ENCODE data around the gene KCNH2. TPM values are rescaled to one million over a fixed set of nuclear protein-coding genes. Genes with fewer than 3 reads are reported as not detected.

The KCNH2 gene
- total and polyA plus RNA-seq, 4 donors: 0.18 to 74.6 (median 0.33) TPM; not detected in 1

- no peak overlapping the region for H3K9ac ChIP-seq (ENCODE audit: low read depth in 1 of 2, low read length in 2 of 2)
- DNase-seq (ENCODE audit: low spot score): no peak
- H3K27me3 ChIP-seq (ENCODE audit: control insufficient read depth in 4 of 4, insufficient read depth in 4 of 4, low read length in 3 of 4): peaks cover 0 to 3% (median 0%) of the 10 kb centered on the region in 4 donors
- 67% methylated on average over 10 of the region's 10 CpGs for WGBS
- no peak for TF ChIP-seq ZBTB33 (IDR thresholded peaks at IDR 0.05)
- TF ChIP-seq HNF4A (conservative IDR thresholded peaks at IDR 0.05): no peak
- TF ChIP-seq MAX (IDR thresholded peaks at IDR 0.05): no peak
- no peak for TF ChIP-seq NR2F2 (IDR thresholded peaks at IDR 0.05)
- no peak for TF ChIP-seq EGR1 (IDR thresholded peaks at IDR 0.05; ENCODE audit: low read depth in 2 of 2)
- no peak for TF ChIP-seq FOXA2 (IDR thresholded peaks at IDR 0.05)
- TF ChIP-seq REST (IDR thresholded peaks at IDR 0.05): no peak
- TF ChIP-seq TAF1 (conservative IDR thresholded peaks at IDR 0.05): no peak
- TF ChIP-seq YY1 (IDR thresholded peaks at IDR 0.05): no peak
- TF ChIP-seq RXRA (IDR thresholded peaks at IDR 0.05): no peak
- no peak overlapping the region for H3K27ac ChIP-seq (ENCODE audit: low read depth in 1 of 2, low read length in 2 of 2)
- no peaks in the 10 kb centered on the region for H3K36me3 ChIP-seq (ENCODE audit: control insufficient read depth in 4 of 4, insufficient read depth in 3 of 4, low read depth in 1 of 4, low read length in 3 of 4)
- peaks cover 2 to 17% (median 10%) of the 10 kb centered on the region in 4 donors for H3K4me1 ChIP-seq (ENCODE audit: control insufficient read depth in 4 of 4, insufficient read depth in 4 of 4, low read length in 3 of 4)
- peaks cover 0 to 6% (median 2%) of the 10 kb centered on the region in 4 donors for H3K9me3 ChIP-seq (ENCODE audit: control insufficient read depth in 4 of 4, low read length in 3 of 4)
- no peak overlapping the region for H3K4me3 ChIP-seq (ENCODE audit: low read depth in 1 of 3, low read length in 3 of 3)
These were observed 81.4 kb downstream of the KCNH2 start for GRCh38 chr7:150896562-150897209.

- no peaks in the 10 kb centered on the region for H3K36me3 ChIP-seq (ENCODE audit: control insufficient read depth in 4 of 4, insufficient read depth in 3 of 4, low read depth in 1 of 4, low read length in 3 of 4)
- peaks cover 0 to 3% (median 0%) of the 10 kb centered on the region in 4 donors for H3K27me3 ChIP-seq (ENCODE audit: control insufficient read depth in 4 of 4, insufficient read depth in 4 of 4, low read length in 3 of 4)
- no peak for DNase-seq (ENCODE audit: low spot score)
- no peak overlapping the region for H3K4me3 ChIP-seq (ENCODE audit: low read depth in 1 of 3, low read length in 3 of 3)
- no peak overlapping the region for H3K27ac ChIP-seq (ENCODE audit: low read depth in 1 of 2, low read length in 2 of 2)
- no peak overlapping the region for H3K9ac ChIP-seq (ENCODE audit: low read depth in 1 of 2, low read length in 2 of 2)
- no peak for TF ChIP-seq HNF4G (IDR thresholded peaks at IDR 0.05)
- no peak for TF ChIP-seq EGR1 (IDR thresholded peaks at IDR 0.05; ENCODE audit: low read depth in 2 of 2)
- WGBS: 73% methylated on average over 2 of the region's 2 CpGs
- H3K9me3 ChIP-seq (ENCODE audit: control insufficient read depth in 4 of 4, low read length in 3 of 4): peaks cover 0 to 6% (median 2%) of the 10 kb centered on the region in 4 donors
- H3K4me1 ChIP-seq (ENCODE audit: control insufficient read depth in 4 of 4, insufficient read depth in 4 of 4, low read length in 3 of 4): peaks cover 2 to 10% (median 3%) of the 10 kb centered on the region in 4 donors
These were observed 82.3 kb downstream of the KCNH2 start for GRCh38 chr7:150895809-150896208.

Other genes starting within 250 kb of the KCNH2 start
- gene GIMAP5, start 240.9 kb downstream of the KCNH2 start, total RNA-seq: 10 to 100 TPM; 11.1 to 20.6 TPM
- 10 to 100 TPM in 1 of 2 donors, 1 to 10 TPM in 1; 9.7 to 13.0 TPM for gene GIMAP5, start 240.9 kb downstream of the KCNH2 start, polyA plus RNA-seq
- 1,000 to 10,000 TPM in 1 of 2 donors, 100 to 1,000 TPM in 1; 382 to 1,041 TPM for gene TMEM176B, start 178.0 kb downstream of the KCNH2 start, total RNA-seq
- gene TMEM176B, start 178.0 kb downstream of the KCNH2 start, polyA plus RNA-seq: 1,000 to 10,000 TPM in 1 of 2 donors, 100 to 1,000 TPM in 1; 957 to 1,317 TPM
- 100 to 1,000 TPM; 346 to 404 TPM for gene TMEM176A, start 177.6 kb downstream of the KCNH2 start, total RNA-seq
- gene TMEM176A, start 177.6 kb downstream of the KCNH2 start, polyA plus RNA-seq: 100 to 1,000 TPM; 675 to 703 TPM
- under 1 TPM in 1 of 2 donors, not detected in 1; 0.08 TPM for gene AOC1, start 125.8 kb downstream of the KCNH2 start, total RNA-seq
- gene AOC1, start 125.8 kb downstream of the KCNH2 start, polyA plus RNA-seq: under 1 TPM in 1 of 2 donors, not detected in 1; 0.01 TPM
- gene NOS3, start 12.7 kb upstream of the KCNH2 start, total RNA-seq: 1 to 10 TPM; 5.4 to 6.1 TPM
- 1 to 10 TPM; 1.6 to 4.9 TPM for gene NOS3, start 12.7 kb upstream of the KCNH2 start, polyA plus RNA-seq
- gene ATG9B, start 46.2 kb upstream of the KCNH2 start, total RNA-seq: not detected
- gene ATG9B, start 46.2 kb upstream of the KCNH2 start, polyA plus RNA-seq: under 1 TPM in 1 of 2 donors, not detected in 1; 0.61 TPM
- 10 to 100 TPM; 12.4 to 28.3 TPM for gene ABCB8, start 50.1 kb upstream of the KCNH2 start, total RNA-seq
- gene ABCB8, start 50.1 kb upstream of the KCNH2 start, polyA plus RNA-seq: 10 to 100 TPM; 16.7 to 30.2 TPM
- gene ASIC3, start 70.2 kb upstream of the KCNH2 start, total RNA-seq: 1 to 10 TPM in 1 of 2 donors, under 1 TPM in 1; 0.05 to 1.0 TPM
- gene ASIC3, start 70.2 kb upstream of the KCNH2 start, polyA plus RNA-seq: under 1 TPM; 0.22 to 0.55 TPM
- 1 to 10 TPM; 4.0 to 8.8 TPM for gene CDK5, start 79.6 kb upstream of the KCNH2 start, total RNA-seq
- gene CDK5, start 79.6 kb upstream of the KCNH2 start, polyA plus RNA-seq: 1 to 10 TPM; 6.0 to 9.0 TPM
- gene SLC4A2, start 81.3 kb upstream of the KCNH2 start, total RNA-seq: 10 to 100 TPM; 27.5 to 73.2 TPM
- gene SLC4A2, start 81.3 kb upstream of the KCNH2 start, polyA plus RNA-seq: 10 to 100 TPM; 72.0 to 98.8 TPM
- 10 to 100 TPM; 31.1 to 62.8 TPM for gene FASTK, start 102.5 kb upstream of the KCNH2 start, total RNA-seq
- 10 to 100 TPM; 33.9 to 53.4 TPM for gene FASTK, start 102.5 kb upstream of the KCNH2 start, polyA plus RNA-seq
- gene TMUB1, start 105.2 kb upstream of the KCNH2 start, total RNA-seq: 10 to 100 TPM; 15.1 to 28.9 TPM
- gene TMUB1, start 105.2 kb upstream of the KCNH2 start, polyA plus RNA-seq: 10 to 100 TPM; 32.0 to 51.7 TPM
- 10 to 100 TPM in 1 of 2 donors, 1 to 10 TPM in 1; 3.9 to 27.0 TPM for gene AGAP3, start 108.2 kb upstream of the KCNH2 start, total RNA-seq
- 10 to 100 TPM; 10.1 to 25.2 TPM for gene AGAP3, start 108.2 kb upstream of the KCNH2 start, polyA plus RNA-seq
- gene GBX1, start 189.4 kb upstream of the KCNH2 start, total RNA-seq: not detected
- not detected for gene GBX1, start 189.4 kb upstream of the KCNH2 start, polyA plus RNA-seq
- gene ASB10, start 208.9 kb upstream of the KCNH2 start, total RNA-seq: not detected
- gene ASB10, start 208.9 kb upstream of the KCNH2 start, polyA plus RNA-seq: not detected
- gene H2BK1, start 232.2 kb upstream of the KCNH2 start, total RNA-seq: not detected
- gene H2BK1, start 232.2 kb upstream of the KCNH2 start, polyA plus RNA-seq: not detected
- 10 to 100 TPM; 11.2 to 15.6 TPM for gene ABCF2, start 248.9 kb upstream of the KCNH2 start, total RNA-seq
- 1 to 10 TPM; 6.3 to 9.9 TPM for gene ABCF2, start 248.9 kb upstream of the KCNH2 start, polyA plus RNA-seq